Peyer's patch (tissue), 4 donors: ENCODE results near the gene TRIM38.

Source experiments
- CTCF ChIP-seq, 6 experiments: fragments of 450-650 bp in 4 of 6; fragments of 200-600 bp in 2 of 6; sonication (generic) in 1 of 6; IDR thresholded peaks; one replicate each; pipeline ENCODE4 v1.5.1; 2017 to 2019; ENCODE audit warnings: antibody characterized with exemption in 6 of 6, mild to moderate bottlenecking in 3 of 6, moderate library complexity in 1 of 6
- POLR2A ChIP-seq, 2 donors: fragments of 450-650 bp; IDR thresholded peaks; one replicate each; pipeline ENCODE4 v1.5.1; 2017; ENCODE audit warnings: antibody characterized with exemption in 2 of 2, mild to moderate bottlenecking in 2 of 2, moderate library complexity in 2 of 2

- TF ChIP-seq CTCF (IDR thresholded peaks at IDR 0.05) (no peak), POLR2A (IDR thresholded peaks at IDR 0.05) (no peak)
Measured at GRCh38 chr6:26024651-26025046, 62.0 kb downstream of the TRIM38 start.
